Omental fat pad (tissue), 4 donors: ENCODE measurements around the gene OBSL1. TPM values are rescaled to one million over a fixed set of nuclear protein-coding genes. Genes with fewer than 3 reads are reported as not detected.

Experiments used
- ATAC-seq: fragments of 150-250 bp; one replicate; pipeline ENCODE4 v1.9.1; 2016; ENCODE audit warnings: mild to moderate bottlenecking, moderate library complexity; ENCODE audit not compliant: low FRiP score
- DNase-seq: peaks from one replicate; pipeline ENCODE4 v3.0.0-alpha.2; 2019; ENCODE audit warnings: low spot score
- total RNA-seq, 4 donors: library from RNA; depleted of rRNA; stranded (reverse); fragments of >200 nt; gene quantifications; one replicate each; pipeline ENCODE4 v1.1.0, GENCODE V29; 2016
- TF ChIP-seq, protein P1 (sequence below), 3 donors: fragments of 450-650 bp; IDR thresholded peaks; one replicate each; pipeline ENCODE4 v1.5.1; 2016 to 2017; ENCODE audit warnings: antibody characterized with exemption in 3 of 3, mild to moderate bottlenecking in 3 of 3, moderate library complexity in 2 of 3

OBSL1 gene
- total RNA-seq, 4 donors from 2014 or later = 68.6 to 117 (median 88.7) TPM

GRCh38 chr2:219516888-219517287 lies 54.5 kb downstream of the OBSL1 start:
- ATAC-seq (no peak), DNase-seq (no peak)
- TF ChIP-seq, protein P1, sequence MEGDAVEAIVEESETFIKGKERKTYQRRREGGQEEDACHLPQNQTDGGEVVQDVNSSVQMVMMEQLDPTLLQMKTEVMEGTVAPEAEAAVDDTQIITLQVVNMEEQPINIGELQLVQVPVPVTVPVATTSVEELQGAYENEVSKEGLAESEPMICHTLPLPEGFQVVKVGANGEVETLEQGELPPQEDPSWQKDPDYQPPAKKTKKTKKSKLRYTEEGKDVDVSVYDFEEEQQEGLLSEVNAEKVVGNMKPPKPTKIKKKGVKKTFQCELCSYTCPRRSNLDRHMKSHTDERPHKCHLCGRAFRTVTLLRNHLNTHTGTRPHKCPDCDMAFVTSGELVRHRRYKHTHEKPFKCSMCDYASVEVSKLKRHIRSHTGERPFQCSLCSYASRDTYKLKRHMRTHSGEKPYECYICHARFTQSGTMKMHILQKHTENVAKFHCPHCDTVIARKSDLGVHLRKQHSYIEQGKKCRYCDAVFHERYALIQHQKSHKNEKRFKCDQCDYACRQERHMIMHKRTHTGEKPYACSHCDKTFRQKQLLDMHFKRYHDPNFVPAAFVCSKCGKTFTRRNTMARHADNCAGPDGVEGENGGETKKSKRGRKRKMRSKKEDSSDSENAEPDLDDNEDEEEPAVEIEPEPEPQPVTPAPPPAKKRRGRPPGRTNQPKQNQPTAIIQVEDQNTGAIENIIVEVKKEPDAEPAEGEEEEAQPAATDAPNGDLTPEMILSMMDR (IDR thresholded peaks at IDR 0.05) = no peak

GRCh38 chr2:219515874-219516629 lies 55.3 kb downstream of the OBSL1 start:
- ATAC-seq = no peak
- DNase-seq = no peak
- TF ChIP-seq, protein P1 (IDR thresholded peaks at IDR 0.05) = no peak

DNA sequence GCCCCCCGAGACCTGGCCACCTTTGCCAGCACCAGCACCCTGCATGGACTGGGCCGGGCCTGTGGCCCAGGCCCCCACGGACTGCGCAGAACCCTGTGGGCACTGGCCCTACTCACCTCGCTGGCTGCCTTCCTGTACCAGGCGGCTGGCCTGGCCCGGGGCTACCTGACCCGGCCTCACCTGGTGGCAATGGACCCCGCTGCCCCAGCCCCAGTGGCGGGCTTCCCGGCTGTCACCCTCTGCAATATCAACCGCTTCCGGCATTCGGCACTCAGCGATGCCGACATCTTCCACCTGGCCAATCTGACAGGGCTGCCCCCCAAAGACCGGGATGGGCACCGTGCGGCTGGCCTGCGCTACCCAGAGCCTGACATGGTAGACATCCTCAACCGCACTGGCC lies 56.5 kb downstream of the OBSL1 start:
- DNase-seq (no peak), ATAC-seq (no peak)
- TF ChIP-seq, protein P1 (IDR thresholded peaks at IDR 0.05) = no peak

- TF ChIP-seq, protein P1 (IDR thresholded peaks at IDR 0.05) = no peak
- ATAC-seq = no peak
- no peak for DNase-seq
Observed at GRCh38 chr2:219514196-219514761, 57.1 kb downstream of the OBSL1 start, which contains the start of gene ASIC4. Gene ASIC4, plus strand, starts transcription at chr2:219514482. Its CDS starts 243 bp downstream, at chr2:219514725.

DNA sequence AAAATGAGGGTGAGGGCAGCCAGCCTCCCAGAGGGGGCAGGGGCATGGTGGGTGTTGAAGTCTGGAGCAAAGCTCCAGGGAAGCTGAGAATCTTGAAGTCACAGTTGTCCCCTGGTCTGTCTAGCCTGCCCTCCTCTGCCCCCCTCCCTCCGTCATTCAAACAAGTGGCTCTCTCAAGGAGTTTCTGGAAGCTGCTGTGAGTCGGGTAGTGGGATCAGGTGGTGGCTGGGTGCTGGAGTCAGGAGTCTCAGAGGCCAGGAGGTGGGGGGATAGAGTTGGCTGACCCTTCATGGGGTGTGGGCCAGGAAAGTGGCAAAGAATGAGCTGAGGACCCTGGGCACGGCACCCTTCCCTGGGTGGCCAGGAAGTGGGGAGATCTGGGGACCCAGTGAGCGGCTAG lies 57.6 kb downstream of the OBSL1 start:
- TF ChIP-seq, protein P1 (IDR thresholded peaks at IDR 0.05) = no peak
- DNase-seq = no peak
- ATAC-seq = no peak

GRCh38 chr2:219512524-219513216 lies 58.7 kb downstream of the OBSL1 start:
- TF ChIP-seq, protein P1 (IDR thresholded peaks at IDR 0.05) = no peak
- ATAC-seq (no peak), DNase-seq (no peak)
